BE2C (cell line): ENCODE measurements around the gene APOL6.

Experiments used
- DNase-seq: peaks from one replicate; pipeline ENCODE4 v3.0.0-alpha.2; 2020
- H3K27me3 ChIP-seq: fragments of 250-450 bp; sonication (Bioruptor Pico); 2 replicates; pipeline ENCODE4 v1.5.1; 2020; ENCODE audit warnings: mild to moderate bottlenecking
- H3K36me3 ChIP-seq: fragments of 250-450 bp; sonication (Bioruptor Pico); 2 replicates; pipeline ENCODE4 v1.5.1; 2020; ENCODE audit warnings: mild to moderate bottlenecking
- H3K4me1 ChIP-seq: fragments of 250-450 bp; sonication (Bioruptor Pico); 2 replicates; pipeline ENCODE4 v1.5.1; 2020
- H3K4me3 ChIP-seq: 2 replicates; pipeline ENCODE4 v1.5.1; 2011; ENCODE audit warnings: low read depth, low read length
- H3K9me3 ChIP-seq: fragments of 250-450 bp; sonication (Bioruptor Pico); 2 replicates; pipeline ENCODE4 v1.5.1; 2020
- TF ChIP-seq, protein P1 (sequence below): IDR thresholded peaks from 2 replicates; pipeline ENCODE4 v1.5.1; 2012; ENCODE audit warnings: mild to moderate bottlenecking, low read depth, low read length

Gene APOL6

DNA sequence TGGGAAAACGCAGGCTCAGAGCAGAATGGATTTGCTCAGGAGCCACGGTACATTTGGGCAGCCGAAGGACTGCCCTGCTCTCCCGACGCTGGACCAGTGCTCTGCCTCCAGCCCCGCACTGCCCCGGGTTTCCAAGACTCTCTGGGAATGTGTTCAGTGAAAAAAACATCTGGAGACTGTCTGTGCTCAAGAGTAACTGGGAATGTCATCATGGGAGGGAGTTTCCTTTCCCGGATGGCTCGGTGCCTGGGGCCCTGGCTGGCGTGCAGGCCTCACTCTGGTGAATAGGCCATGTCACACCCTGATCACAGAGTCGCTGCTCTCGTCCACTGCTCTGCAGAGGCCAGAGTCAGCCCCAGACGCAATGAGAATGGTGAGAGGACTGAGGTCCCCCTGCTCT, 9.8 kb upstream of the APOL6 start:
- DNase-seq: peak; percentile 83
- TF ChIP-seq, protein P1, sequence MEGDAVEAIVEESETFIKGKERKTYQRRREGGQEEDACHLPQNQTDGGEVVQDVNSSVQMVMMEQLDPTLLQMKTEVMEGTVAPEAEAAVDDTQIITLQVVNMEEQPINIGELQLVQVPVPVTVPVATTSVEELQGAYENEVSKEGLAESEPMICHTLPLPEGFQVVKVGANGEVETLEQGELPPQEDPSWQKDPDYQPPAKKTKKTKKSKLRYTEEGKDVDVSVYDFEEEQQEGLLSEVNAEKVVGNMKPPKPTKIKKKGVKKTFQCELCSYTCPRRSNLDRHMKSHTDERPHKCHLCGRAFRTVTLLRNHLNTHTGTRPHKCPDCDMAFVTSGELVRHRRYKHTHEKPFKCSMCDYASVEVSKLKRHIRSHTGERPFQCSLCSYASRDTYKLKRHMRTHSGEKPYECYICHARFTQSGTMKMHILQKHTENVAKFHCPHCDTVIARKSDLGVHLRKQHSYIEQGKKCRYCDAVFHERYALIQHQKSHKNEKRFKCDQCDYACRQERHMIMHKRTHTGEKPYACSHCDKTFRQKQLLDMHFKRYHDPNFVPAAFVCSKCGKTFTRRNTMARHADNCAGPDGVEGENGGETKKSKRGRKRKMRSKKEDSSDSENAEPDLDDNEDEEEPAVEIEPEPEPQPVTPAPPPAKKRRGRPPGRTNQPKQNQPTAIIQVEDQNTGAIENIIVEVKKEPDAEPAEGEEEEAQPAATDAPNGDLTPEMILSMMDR: no peak
- no peaks in the 10 kb centered on the region for H3K9me3 ChIP-seq
- H3K27me3 ChIP-seq: no peaks in the 10 kb centered on the region
- H3K4me1 ChIP-seq: peaks cover 5% of the 10 kb centered on the region
- H3K36me3 ChIP-seq: no peaks in the 10 kb centered on the region
- no peak overlapping the region for H3K4me3 ChIP-seq

DNA sequence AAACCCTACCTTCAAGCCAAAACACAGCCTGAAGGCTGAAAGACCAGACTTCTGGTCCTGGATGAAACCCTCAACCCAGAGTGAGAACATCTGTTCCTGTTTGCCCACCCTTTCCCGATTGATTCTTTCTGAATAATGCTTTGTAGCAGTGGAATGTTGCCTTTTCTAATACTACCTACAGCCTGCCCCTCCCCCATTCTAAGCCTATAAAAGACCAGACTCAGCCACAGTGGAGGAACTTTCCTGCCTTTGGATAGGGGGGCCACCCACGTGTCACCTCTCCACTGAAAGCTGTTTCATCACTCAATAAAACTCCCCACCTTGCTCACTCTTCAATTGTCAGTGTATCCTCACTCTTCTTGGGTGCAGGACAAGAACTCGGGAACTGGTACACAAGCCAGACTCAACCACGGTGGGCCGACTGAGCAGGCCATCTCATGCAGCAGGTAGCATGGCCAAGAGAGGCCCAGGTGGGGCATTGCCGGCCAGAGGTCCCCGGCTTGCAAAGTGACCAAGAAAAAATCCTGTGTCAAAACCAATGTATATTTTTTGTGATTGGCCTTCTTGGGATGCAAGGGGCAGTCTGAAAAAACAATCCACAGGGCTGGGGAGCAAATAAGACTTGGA, 6.6 kb upstream of the APOL6 start:
- DNase-seq: no peak
- TF ChIP-seq, protein P1: no peak

DNA sequence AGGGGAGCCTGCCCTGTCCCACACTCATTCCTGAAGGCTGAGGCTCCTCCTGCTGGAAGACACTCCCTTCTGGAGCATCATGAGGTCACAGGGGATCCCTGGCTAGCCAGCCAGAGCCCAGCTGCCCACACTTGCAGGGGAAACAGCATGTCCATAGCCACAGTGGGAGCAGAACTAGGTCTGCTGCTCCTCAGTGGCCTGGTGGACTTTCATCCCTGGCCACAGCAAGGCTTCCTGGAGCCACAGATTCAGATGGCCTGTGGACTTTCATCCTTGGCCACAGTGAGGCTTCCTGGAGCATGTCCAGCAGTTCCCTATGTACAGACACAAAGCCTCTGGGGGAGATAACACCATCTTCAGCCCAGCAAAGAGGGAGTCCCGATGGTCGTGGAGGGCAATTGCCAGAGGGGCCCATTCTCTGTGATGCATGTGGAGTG, 5.9 kb upstream of the APOL6 start:
- Histone ChIP-seq H3K36me3 (no peaks in the 10 kb centered on the region), H3K4me3 (no peak overlapping the region), H3K9me3 (no peaks in the 10 kb centered on the region), H3K4me1 (peaks cover 5% of the 10 kb centered on the region), H3K27me3 (no peaks in the 10 kb centered on the region)
- no peak for DNase-seq
- TF ChIP-seq, protein P1: no peak

More for the DNA sequence above, 6.6 kb upstream of the APOL6 start:
- H3K36me3 ChIP-seq: no peaks in the 10 kb centered on the region
- no peaks in the 10 kb centered on the region for H3K9me3 ChIP-seq
- H3K4me1 ChIP-seq: peaks cover 5% of the 10 kb centered on the region
- no peaks in the 10 kb centered on the region for H3K27me3 ChIP-seq
- H3K4me3 ChIP-seq: no peak overlapping the region

DNA sequence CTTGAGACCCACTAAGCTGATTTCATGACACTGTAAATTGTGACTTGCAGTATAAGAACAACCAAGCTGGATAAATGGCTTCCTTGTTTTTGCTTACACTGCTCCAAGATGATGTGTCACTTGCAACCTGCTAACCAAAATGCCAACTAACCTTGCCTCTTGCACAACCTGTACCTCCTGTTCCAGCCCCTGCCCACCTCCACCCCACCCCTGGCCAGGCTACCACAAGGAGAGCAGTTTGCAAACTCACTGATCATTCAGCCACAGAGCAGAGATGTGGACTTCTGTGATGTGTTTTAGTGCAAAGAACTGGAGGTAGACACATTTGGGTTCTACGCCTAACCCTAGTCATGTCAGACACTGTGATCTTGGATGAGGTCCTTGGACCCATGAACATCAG, 4.3 kb upstream of the APOL6 start:
- H3K4me3 ChIP-seq: no peak overlapping the region

DNA sequence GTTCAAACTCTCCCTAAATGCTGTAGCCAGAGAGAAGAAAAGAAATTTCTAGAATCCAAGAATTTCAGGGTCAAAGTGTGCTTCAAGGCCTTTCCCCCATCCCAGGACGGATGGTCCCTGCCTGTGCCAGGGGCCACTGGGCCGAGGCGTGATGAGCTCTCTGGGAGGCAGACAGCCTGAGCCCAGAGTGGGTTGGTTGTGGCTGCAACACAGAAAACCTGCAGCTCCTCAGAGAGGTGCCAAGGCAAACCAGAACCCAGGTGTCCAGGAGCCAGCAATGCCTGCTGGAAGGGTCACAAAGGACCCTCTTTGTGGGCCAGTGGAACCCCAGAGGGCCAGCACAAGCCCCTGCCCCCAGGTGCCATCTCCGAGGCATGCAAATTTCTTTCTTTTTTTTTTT, 2.6 kb upstream of the APOL6 start:
- H3K9me3 ChIP-seq: no peaks in the 10 kb centered on the region
- no peaks in the 10 kb centered on the region for H3K27me3 ChIP-seq
- H3K4me3 ChIP-seq: no peak overlapping the region
- no peak for DNase-seq
- no peaks in the 10 kb centered on the region for H3K36me3 ChIP-seq
- TF ChIP-seq, protein P1: no peak
- no peaks in the 10 kb centered on the region for H3K4me1 ChIP-seq

More for the DNA sequence above, 4.3 kb upstream of the APOL6 start:
- TF ChIP-seq, protein P1: no peak
- DNase-seq: no peak
- no peaks in the 10 kb centered on the region for H3K9me3 ChIP-seq
- no peaks in the 10 kb centered on the region for H3K4me1 ChIP-seq
- H3K36me3 ChIP-seq: no peaks in the 10 kb centered on the region
- H3K27me3 ChIP-seq: no peaks in the 10 kb centered on the region

DNA sequence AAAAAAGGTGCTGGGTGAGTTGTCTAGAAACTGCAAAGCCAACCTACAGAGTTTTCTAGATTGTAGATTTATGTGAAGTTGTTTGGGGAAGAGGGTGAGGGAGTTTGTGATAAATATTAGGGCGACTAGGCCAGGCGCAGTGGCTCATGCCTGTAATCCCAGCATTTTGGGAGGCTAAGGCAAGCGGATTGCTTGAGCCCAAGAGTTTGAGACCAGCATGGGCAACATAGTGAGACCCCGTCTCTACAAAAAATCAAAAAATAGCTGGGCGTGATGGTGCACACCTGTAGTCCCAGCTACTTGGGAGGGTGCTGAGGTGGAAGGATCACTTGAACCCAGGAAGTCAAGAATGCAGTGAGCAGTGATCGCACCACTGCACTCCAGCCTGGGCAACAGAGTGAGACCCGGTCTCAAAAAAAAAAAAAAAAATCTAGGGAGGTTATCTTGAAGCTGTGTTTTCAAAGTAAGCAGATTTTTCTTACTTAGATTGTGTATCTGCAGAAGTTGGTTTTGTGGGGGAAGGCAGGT, 844 bp downstream of the APOL6 start:
- Histone ChIP-seq H3K36me3 (no peaks in the 10 kb centered on the region), H3K4me3 (no peak overlapping the region), H3K27me3 (peaks cover 7% of the 10 kb centered on the region), H3K9me3 (no peaks in the 10 kb centered on the region), H3K4me1 (no peaks in the 10 kb centered on the region)
- no peak for DNase-seq
- TF ChIP-seq, protein P1: no peak
